Measurements from ENCODE around the gene KRTAP10-8. TPM values are rescaled to one million over a fixed set of nuclear protein-coding genes. Genes with fewer than 3 reads are reported as not detected.
"Not testable (repeated sequence)": the region's sequence is repeated elsewhere in the genome, so short reads cannot be mapped to it uniquely, and the experiment has no call there.

The KRTAP10-8 gene
- polyA plus RNA-seq, 1 experiment: not detected

DNA sequence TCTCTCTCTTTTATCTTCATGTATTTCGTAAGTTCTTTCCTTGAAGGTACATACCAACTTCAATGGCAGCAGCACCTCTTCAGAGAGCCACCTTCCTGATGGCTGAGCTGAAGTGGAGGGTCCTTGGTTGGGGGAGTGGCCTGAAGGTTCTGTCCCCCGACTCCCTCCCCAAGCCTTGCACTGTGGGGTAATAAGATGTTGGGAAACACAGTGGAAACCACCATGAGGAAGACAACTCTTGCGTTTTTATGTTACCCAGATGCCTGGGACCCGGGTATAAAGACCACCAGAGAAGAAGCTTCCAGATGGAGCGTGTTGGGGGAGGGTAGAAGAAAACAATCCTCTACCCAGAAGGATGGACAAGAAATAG lies 46.6 kb downstream of the KRTAP10-8 start:
- DNase-seq (ENCODE audit: low read depth): no peak
- no peaks in the 10 kb centered on the region for H3K27me3 ChIP-seq (ENCODE audit: control insufficient read depth, insufficient read depth, low read length)
- ChIA-PET POLR2A (no interaction called here), CTCF (no interaction called here)
- TF ChIP-seq, protein P1, sequence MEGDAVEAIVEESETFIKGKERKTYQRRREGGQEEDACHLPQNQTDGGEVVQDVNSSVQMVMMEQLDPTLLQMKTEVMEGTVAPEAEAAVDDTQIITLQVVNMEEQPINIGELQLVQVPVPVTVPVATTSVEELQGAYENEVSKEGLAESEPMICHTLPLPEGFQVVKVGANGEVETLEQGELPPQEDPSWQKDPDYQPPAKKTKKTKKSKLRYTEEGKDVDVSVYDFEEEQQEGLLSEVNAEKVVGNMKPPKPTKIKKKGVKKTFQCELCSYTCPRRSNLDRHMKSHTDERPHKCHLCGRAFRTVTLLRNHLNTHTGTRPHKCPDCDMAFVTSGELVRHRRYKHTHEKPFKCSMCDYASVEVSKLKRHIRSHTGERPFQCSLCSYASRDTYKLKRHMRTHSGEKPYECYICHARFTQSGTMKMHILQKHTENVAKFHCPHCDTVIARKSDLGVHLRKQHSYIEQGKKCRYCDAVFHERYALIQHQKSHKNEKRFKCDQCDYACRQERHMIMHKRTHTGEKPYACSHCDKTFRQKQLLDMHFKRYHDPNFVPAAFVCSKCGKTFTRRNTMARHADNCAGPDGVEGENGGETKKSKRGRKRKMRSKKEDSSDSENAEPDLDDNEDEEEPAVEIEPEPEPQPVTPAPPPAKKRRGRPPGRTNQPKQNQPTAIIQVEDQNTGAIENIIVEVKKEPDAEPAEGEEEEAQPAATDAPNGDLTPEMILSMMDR (IDR thresholded peaks at IDR 0.05; ENCODE audit: insufficient read depth, low read depth, low read length): no peak
- no peak overlapping the region for H3K4me3 ChIP-seq (ENCODE audit: low read depth, low read length)
- no peaks in the 10 kb centered on the region for H3K36me3 ChIP-seq (ENCODE audit: control insufficient read depth, insufficient read depth, low read length)

DNA sequence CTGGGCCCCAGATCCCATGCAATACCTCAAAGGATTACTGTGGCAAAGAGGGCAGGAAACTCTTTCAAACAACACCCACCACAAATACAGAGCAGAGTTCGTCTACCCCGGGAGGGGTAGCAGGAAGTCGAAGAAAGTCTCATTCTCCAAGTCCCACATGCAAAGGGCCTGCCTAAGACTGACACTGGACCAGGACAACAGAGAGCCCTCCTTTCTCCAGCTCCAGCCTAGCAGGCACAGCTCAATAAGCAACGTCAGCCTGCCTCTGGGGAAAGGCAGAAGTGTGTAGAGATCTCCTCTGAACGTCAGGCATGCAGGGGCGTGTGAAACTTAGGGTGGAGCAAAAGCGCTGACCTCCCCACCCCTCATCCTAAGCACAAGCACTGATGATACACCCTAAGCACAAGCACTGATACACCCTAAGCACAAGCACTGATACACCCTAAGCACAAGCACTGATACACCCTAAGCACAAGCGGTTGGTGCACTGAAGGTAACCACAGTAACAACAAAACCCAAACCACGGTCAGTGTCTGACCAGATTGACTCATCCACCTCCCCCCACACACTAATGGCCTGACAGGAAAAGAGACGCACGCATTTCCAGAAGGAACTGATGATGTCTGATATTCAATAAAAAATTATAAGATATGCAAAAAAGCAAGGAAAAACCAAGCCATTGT lies 47.2 kb downstream of the KRTAP10-8 start:
- Histone ChIP-seq H3K27me3 (ENCODE audit: control insufficient read depth, insufficient read depth, low read length) (no peaks in the 10 kb centered on the region), H3K36me3 (ENCODE audit: control insufficient read depth, insufficient read depth, low read length) (no peaks in the 10 kb centered on the region), H3K4me3 (ENCODE audit: low read depth, low read length) (no peak overlapping the region)
- no peak for DNase-seq (ENCODE audit: low read depth)
- ChIA-PET CTCF (no interaction called here), POLR2A (no interaction called here)
- TF ChIP-seq, protein P1 (IDR thresholded peaks at IDR 0.05; ENCODE audit: insufficient read depth, low read depth, low read length): no peak

DNA sequence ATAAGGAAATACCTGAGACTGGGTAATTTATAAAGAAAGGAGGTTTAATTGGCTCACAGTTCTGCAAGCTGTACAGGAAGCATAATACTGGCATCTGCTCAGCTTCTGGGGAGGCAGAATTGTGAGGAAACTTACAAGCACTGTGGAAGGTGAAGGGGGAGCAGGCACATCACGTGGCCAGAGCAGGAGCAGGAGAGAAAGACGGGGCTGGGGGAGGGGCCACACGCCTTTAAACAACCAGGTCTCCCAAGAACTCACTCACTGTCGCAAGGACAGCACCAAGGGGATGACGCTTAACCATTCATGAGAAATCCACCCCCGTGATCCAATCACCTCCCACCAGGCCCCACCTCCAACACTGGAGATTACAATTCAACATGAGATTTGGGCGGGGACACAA lies 49.7 kb downstream of the KRTAP10-8 start:
- DNase-seq (ENCODE audit: low read depth); H3K36me3 ChIP-seq (ENCODE audit: control insufficient read depth, insufficient read depth, low read length); POLR2A ChIA-PET; H3K4me3 ChIP-seq (ENCODE audit: low read depth, low read length); H3K27me3 ChIP-seq (ENCODE audit: control insufficient read depth, insufficient read depth, low read length); CTCF ChIA-PET: not testable (repeated sequence)

Other genes starting within 250 kb of the KRTAP10-8 start
- 0.42 and 0.59 TPM in 2 replicates for gene LRRC3, start 156.6 kb upstream of the KRTAP10-8 start, polyA plus RNA-seq (2011; rRNA removed)
- not detected in 2 replicates for gene KRTAP10-1, start 71.9 kb upstream of the KRTAP10-8 start, polyA plus RNA-seq (2011; rRNA removed)
- not detected in 2 replicates for gene KRTAP10-2, start 60.6 kb upstream of the KRTAP10-8 start, polyA plus RNA-seq (2011; rRNA removed)
- not detected in 2 replicates for gene KRTAP10-3, start 53.3 kb upstream of the KRTAP10-8 start, polyA plus RNA-seq (2011; rRNA removed)
- gene KRTAP10-4, start 38.4 kb upstream of the KRTAP10-8 start, polyA plus RNA-seq (2011; rRNA removed): not detected in 2 replicates
- not detected in 2 replicates for gene KRTAP10-5, start 31.5 kb upstream of the KRTAP10-8 start, polyA plus RNA-seq (2011; rRNA removed)
- gene KRTAP10-6, start 19.6 kb upstream of the KRTAP10-8 start, polyA plus RNA-seq (2011; rRNA removed): not detected in 2 replicates
- gene KRTAP10-7, start 11.5 kb upstream of the KRTAP10-8 start, polyA plus RNA-seq (2011; rRNA removed): not detected in 2 replicates
- gene KRTAP10-9, start 15.0 kb downstream of the KRTAP10-8 start, polyA plus RNA-seq (2011; rRNA removed): not detected in 2 replicates
- not detected in 2 replicates for gene KRTAP10-10, start 25.3 kb downstream of the KRTAP10-8 start, polyA plus RNA-seq (2011; rRNA removed)
- gene KRTAP10-11, start 34.3 kb downstream of the KRTAP10-8 start, polyA plus RNA-seq (2011; rRNA removed): not detected in 2 replicates
- not detected in 2 replicates for gene KRTAP12-4, start 42.6 kb downstream of the KRTAP10-8 start, polyA plus RNA-seq (2011; rRNA removed)
- gene KRTAP12-3, start 45.9 kb downstream of the KRTAP10-8 start, polyA plus RNA-seq (2011; rRNA removed): not detected in 2 replicates
- not detected in 2 replicates for gene KRTAP12-2, start 54.8 kb downstream of the KRTAP10-8 start, polyA plus RNA-seq (2011; rRNA removed)
- gene KRTAP12-1, start 70.1 kb downstream of the KRTAP10-8 start, polyA plus RNA-seq (2011; rRNA removed): not detected in 2 replicates
- not detected in 2 replicates for gene KRTAP10-12, start 85.1 kb downstream of the KRTAP10-8 start, polyA plus RNA-seq (2011; rRNA removed)
- not detected in 2 replicates for gene TSPEAR, start 99.5 kb downstream of the KRTAP10-8 start, polyA plus RNA-seq (2011; rRNA removed)
- gene UBE2G2, start 189.7 kb downstream of the KRTAP10-8 start, polyA plus RNA-seq (2011; rRNA removed): 67.6 and 93.2 TPM in 2 replicates
- 82.6 and 111 TPM in 2 replicates for gene SUMO3, start 206.0 kb downstream of the KRTAP10-8 start, polyA plus RNA-seq (2011; rRNA removed)